ENCODE results near the gene GPR82.

GRCh38 chrX:41695426-41695825 is 28.6 kb upstream of the GPR82 start:
- TF ChIP-seq, protein P1, sequence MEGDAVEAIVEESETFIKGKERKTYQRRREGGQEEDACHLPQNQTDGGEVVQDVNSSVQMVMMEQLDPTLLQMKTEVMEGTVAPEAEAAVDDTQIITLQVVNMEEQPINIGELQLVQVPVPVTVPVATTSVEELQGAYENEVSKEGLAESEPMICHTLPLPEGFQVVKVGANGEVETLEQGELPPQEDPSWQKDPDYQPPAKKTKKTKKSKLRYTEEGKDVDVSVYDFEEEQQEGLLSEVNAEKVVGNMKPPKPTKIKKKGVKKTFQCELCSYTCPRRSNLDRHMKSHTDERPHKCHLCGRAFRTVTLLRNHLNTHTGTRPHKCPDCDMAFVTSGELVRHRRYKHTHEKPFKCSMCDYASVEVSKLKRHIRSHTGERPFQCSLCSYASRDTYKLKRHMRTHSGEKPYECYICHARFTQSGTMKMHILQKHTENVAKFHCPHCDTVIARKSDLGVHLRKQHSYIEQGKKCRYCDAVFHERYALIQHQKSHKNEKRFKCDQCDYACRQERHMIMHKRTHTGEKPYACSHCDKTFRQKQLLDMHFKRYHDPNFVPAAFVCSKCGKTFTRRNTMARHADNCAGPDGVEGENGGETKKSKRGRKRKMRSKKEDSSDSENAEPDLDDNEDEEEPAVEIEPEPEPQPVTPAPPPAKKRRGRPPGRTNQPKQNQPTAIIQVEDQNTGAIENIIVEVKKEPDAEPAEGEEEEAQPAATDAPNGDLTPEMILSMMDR (IDR thresholded peaks at IDR 0.05; ENCODE audit: low read length), result no peak
- no peak for TF ChIP-seq EZH2 (IDR thresholded peaks at IDR 0.05; ENCODE audit: borderline replicate concordance, low read length)
